Neuronal stem cell (in vitro differentiated cells): Measurements from ENCODE around the gene PTGER3.

Source experiments
- DNase-seq: peaks from one replicate; pipeline ENCODE4 v3.0.0-alpha.2; 2013; ENCODE audit warnings: low spot score
- H2AFZ ChIP-seq: one replicate; pipeline ENCODE4 v1.6.1; 2013; ENCODE audit warnings: mild to moderate bottlenecking, low read length, inconsistent platforms
- H2AK5ac ChIP-seq: 2 replicates; pipeline ENCODE4 v1.6.1; 2013; ENCODE audit warnings: low read depth, mild to moderate bottlenecking, inconsistent platforms, low read length, moderate library complexity, mixed read lengths
- H2BK120ac ChIP-seq: 2 replicates; pipeline ENCODE4 v1.6.1; 2013; ENCODE audit warnings: low read depth, mild to moderate bottlenecking, inconsistent platforms, low read length, moderate library complexity, mixed read lengths
- H2BK12ac ChIP-seq: one replicate; pipeline ENCODE4 v1.6.1; 2013; ENCODE audit warnings: low read length, inconsistent platforms
- H2BK15ac ChIP-seq: 2 replicates; pipeline ENCODE4 v1.6.1; 2013; ENCODE audit warnings: mild to moderate bottlenecking, low read length, inconsistent platforms, mixed read lengths
- H2BK5ac ChIP-seq: one replicate; pipeline ENCODE4 v1.6.1; 2013; ENCODE audit warnings: inconsistent platforms, mild to moderate bottlenecking, low read length, moderate library complexity
- H3K14ac ChIP-seq: one replicate; pipeline ENCODE4 v1.6.1; 2013; ENCODE audit warnings: low read length, inconsistent platforms
- H3K18ac ChIP-seq: 2 replicates; pipeline ENCODE4 v1.6.1; 2013; ENCODE audit warnings: low read length, inconsistent platforms
- H3K23ac ChIP-seq: 2 replicates; pipeline ENCODE4 v1.6.1; 2013; ENCODE audit warnings: low read depth, mild to moderate bottlenecking, mixed read lengths, low read length, inconsistent platforms; ENCODE audit not compliant: poor library complexity
- H3K27ac ChIP-seq: replicated peaks from 3 replicates; pipeline ENCODE4 v1.5.1; 2013; ENCODE audit warnings: low read length, inconsistent platforms
- H3K27me3 ChIP-seq, 3 experiments: 2 replicates each; pipeline ENCODE4 v1.6.1; 2013; ENCODE audit warnings: low read length in 3 of 3, mild to moderate bottlenecking in 2 of 3, inconsistent platforms in 1 of 3, low read depth in 1 of 3, mixed read lengths in 1 of 3, moderate library complexity in 1 of 3; ENCODE audit not compliant: control insufficient read depth in 3 of 3, insufficient read depth in 3 of 3
- H3K36me3 ChIP-seq, 2 donors: replicated peaks in 1 of 2; 2 replicates each; pipeline ENCODE4 v1.6.1; 2013; ENCODE audit warnings: low read length in 2 of 2; ENCODE audit not compliant: control insufficient read depth in 2 of 2, insufficient read depth in 2 of 2
- H3K4ac ChIP-seq: 2 replicates; pipeline ENCODE4 v1.6.1; 2013; ENCODE audit warnings: inconsistent platforms, mild to moderate bottlenecking, low read length, moderate library complexity
- H3K4me1 ChIP-seq, 2 donors: 1 replicate in 1 of 2; 2 replicates in 1 of 2; pipeline ENCODE4 v1.6.1; 2013; ENCODE audit warnings: low read length in 2 of 2, low read depth in 1 of 2; ENCODE audit not compliant: control insufficient read depth in 2 of 2, insufficient read depth in 1 of 2
- H3K4me2 ChIP-seq: one replicate; pipeline ENCODE4 v1.6.1; 2013; ENCODE audit warnings: mild to moderate bottlenecking, low read length, inconsistent platforms; ENCODE audit not compliant: insufficient read depth, poor library complexity, severe bottlenecking
- H3K4me3 ChIP-seq, 2 donors: 2 replicates each; pipeline ENCODE4 v1.5.1; 2013; ENCODE audit warnings: low read length in 2 of 2, mild to moderate bottlenecking in 2 of 2, inconsistent platforms in 1 of 2, moderate library complexity in 1 of 2
- H3K79me1 ChIP-seq: one replicate; pipeline ENCODE4 v1.6.1; 2013; ENCODE audit warnings: low read depth, mild to moderate bottlenecking, inconsistent platforms, low read length, moderate library complexity
- H3K9ac ChIP-seq: one replicate; pipeline ENCODE4 v1.6.1; 2013; ENCODE audit warnings: mild to moderate bottlenecking, low read depth, low read length, inconsistent platforms; ENCODE audit not compliant: poor library complexity
- H3K9me3 ChIP-seq, 2 donors: replicated peaks in 1 of 2; 2 replicates each; pipeline versions ENCODE3 to v1.6.1; 2013; ENCODE audit warnings: low read length in 2 of 2, mild to moderate bottlenecking in 2 of 2, inconsistent platforms in 1 of 2, low read depth in 1 of 2, mixed read lengths in 1 of 2, moderate library complexity in 1 of 2; ENCODE audit not compliant: control insufficient read depth in 2 of 2, insufficient read depth in 1 of 2
- H4K8ac ChIP-seq: one replicate; pipeline ENCODE4 v1.6.1; 2013; ENCODE audit warnings: low read depth, mild to moderate bottlenecking, inconsistent platforms, low read length, moderate library complexity
- H4K91ac ChIP-seq: one replicate; pipeline ENCODE4 v1.6.1; 2013; ENCODE audit warnings: low read length, low read depth, mild to moderate bottlenecking, inconsistent platforms; ENCODE audit not compliant: poor library complexity
- WGBS, 2 donors: extraction: QIAGEN DNeasy Blood & Tissue Kit; methylation state at CpG; one replicate each; pipeline ENCODE4 v1.1.7; 2013; ENCODE audit warnings: missing lambda C conversion rate in 2 of 2, mixed read lengths in 1 of 2; ENCODE audit not compliant: insufficient read length in 2 of 2, insufficient replicate concordance in 1 of 2; ENCODE audit errors: extremely low coverage in 2 of 2; 5-methylcytosine and 5-hydroxymethylcytosine counted together

PTGER3 gene

DNA sequence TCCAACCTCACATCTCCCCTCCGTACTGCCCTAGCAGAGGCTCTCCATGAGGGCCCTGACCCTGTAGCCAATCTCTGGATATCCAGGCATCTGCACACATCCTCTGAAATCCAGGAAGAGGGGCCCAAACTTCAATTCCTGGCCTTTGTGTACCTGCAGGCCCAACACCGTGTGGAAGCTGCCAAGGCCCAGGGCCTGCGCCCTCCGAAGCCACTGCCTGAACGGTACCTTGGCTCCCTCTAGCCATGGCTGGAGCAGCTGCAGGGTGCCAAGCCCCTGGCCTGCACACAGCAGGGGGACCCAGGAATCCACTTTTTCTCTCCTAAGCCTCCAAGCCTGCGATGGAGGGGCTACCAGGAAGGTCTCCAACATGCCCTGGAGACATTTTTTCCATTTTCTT, 84.2 kb downstream of the PTGER3 start:
- Histone ChIP-seq H2BK120ac (no peak overlapping the region), H3K4ac (no peak overlapping the region), H3K9me3 (no peaks in the 10 kb centered on the region), H3K4me1 (no peaks in the 10 kb centered on the region), H3K18ac (peak overlapping the region; percentile 17), H4K91ac (no peak overlapping the region), H3K36me3 (no peaks in the 10 kb centered on the region), H3K27ac (no peak overlapping the region), H2BK15ac (no peak overlapping the region), H3K4me2 (no peak overlapping the region), H3K79me1 (no peaks in the 10 kb centered on the region), H3K23ac (no peak overlapping the region), H2BK12ac (no peak overlapping the region), H2AK5ac (no peak overlapping the region), H2AFZ (no peak overlapping the region), H4K8ac (no peak overlapping the region), H2BK5ac (no peak overlapping the region), H3K27me3 (no peaks in the 10 kb centered on the region), H3K9ac (no peak overlapping the region), H3K14ac (no peak overlapping the region), H3K4me3 (peak overlapping the region in 1 of 2 donors; percentile 25)
- DNase-seq, result no peak
- WGBS, 2 donors, result no CpG with 5 or more reads among the region's 6 CpGs

DNA sequence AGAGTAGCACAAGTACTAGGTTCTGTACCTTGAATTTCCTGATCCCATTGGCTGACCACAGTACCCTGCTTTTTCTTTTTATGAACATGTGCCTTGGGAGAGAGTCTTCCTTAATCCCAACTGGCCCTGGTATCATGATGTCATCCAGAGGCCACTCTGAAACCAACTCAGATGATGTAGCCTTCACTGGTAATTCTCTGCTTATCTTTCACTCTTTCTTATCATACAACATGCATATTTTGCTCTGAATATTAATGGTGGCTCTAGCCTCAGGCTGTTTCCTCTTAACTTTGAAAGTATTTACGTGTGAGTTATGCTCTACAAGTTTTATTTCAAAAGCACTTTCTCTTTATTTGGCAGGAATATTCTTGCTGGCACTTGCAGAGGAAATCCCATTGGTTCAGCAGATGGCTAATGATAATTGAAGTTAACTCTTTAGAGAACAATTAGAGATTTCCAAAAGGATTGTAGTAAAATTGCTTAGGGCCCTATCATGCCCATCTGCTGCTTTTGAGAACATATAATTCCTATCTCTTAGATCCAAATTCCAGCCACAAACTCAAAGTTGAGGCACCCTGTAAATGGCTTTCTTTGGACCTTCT, 86.1 kb downstream of the PTGER3 start:
- Histone ChIP-seq H2AFZ (no peak overlapping the region), H3K9me3 (no peaks in the 10 kb centered on the region), H3K36me3 (no peaks in the 10 kb centered on the region), H2BK15ac (no peak overlapping the region), H3K79me1 (no peaks in the 10 kb centered on the region), H3K4me2 (no peak overlapping the region), H3K4ac (no peak overlapping the region), H2BK5ac (no peak overlapping the region), H3K4me1 (no peaks in the 10 kb centered on the region), H2AK5ac (no peak overlapping the region), H3K27me3 (no peaks in the 10 kb centered on the region), H2BK12ac (no peak overlapping the region), H3K9ac (no peak overlapping the region), H2BK120ac (no peak overlapping the region), H3K14ac (no peak overlapping the region), H3K23ac (no peak overlapping the region), H3K27ac (no peak overlapping the region), H3K4me3 (no peak overlapping the region), H4K91ac (no peak overlapping the region), H3K18ac (no peak overlapping the region), H4K8ac (no peak overlapping the region)
- WGBS, 2 donors, result no CpG with 5 or more reads among the region's 1 CpG
- no peak for DNase-seq

DNA sequence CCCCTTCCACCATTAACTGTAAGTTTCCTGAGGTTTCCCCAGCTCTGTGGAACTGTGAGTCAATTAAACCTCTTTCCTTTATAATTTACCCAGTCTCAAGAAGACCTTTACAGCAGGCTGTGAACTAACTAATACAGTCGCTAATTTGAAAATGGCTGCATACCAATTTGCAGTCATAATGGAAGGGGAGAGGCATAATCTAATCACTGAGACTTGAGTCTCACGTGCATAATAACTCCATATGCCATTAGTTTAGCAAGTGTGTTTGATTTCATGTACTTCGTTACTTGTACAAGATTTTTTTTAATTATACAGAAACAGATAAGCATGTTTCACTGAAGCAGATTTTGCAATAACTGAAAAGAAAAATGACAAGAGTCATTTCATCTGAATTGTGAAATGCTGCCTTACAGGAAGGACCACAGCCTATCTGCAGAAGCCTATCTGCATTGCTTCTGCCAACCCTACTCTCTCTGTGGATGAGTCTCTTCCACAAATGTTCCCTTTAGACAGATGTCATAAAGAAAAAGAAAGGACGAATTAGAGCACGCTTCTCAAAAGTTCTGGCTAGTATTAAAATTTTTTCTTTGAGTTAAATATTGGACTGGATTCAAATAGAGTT, 99.1 kb downstream of the PTGER3 start:
- H2BK12ac ChIP-seq, result no peak overlapping the region
- no peak overlapping the region for H3K27ac ChIP-seq
- H3K9me3 ChIP-seq, result no peaks in the 10 kb centered on the region
- no peak for DNase-seq
- no peak overlapping the region for H3K9ac ChIP-seq
- no peak overlapping the region for H4K91ac ChIP-seq
- H3K18ac ChIP-seq, result no peak overlapping the region
- no peaks in the 10 kb centered on the region for H3K36me3 ChIP-seq
- no peak overlapping the region for H3K4me2 ChIP-seq
- no peak overlapping the region for H2AK5ac ChIP-seq
- H2AFZ ChIP-seq, result no peak overlapping the region
- H2BK120ac ChIP-seq, result no peak overlapping the region
- no peak overlapping the region for H3K4me3 ChIP-seq
- no peak overlapping the region for H2BK5ac ChIP-seq
- no peaks in the 10 kb centered on the region for H3K4me1 ChIP-seq
- H3K4ac ChIP-seq, result no peak overlapping the region
- H3K79me1 ChIP-seq, result no peaks in the 10 kb centered on the region
- H3K23ac ChIP-seq, result no peak overlapping the region
- H3K27me3 ChIP-seq, result no peaks in the 10 kb centered on the region
- WGBS, 2 donors, result no CpG with 5 or more reads among the region's 5 CpGs
- no peak overlapping the region for H3K14ac ChIP-seq
- no peak overlapping the region for H4K8ac ChIP-seq
- H2BK15ac ChIP-seq, result no peak overlapping the region

DNA sequence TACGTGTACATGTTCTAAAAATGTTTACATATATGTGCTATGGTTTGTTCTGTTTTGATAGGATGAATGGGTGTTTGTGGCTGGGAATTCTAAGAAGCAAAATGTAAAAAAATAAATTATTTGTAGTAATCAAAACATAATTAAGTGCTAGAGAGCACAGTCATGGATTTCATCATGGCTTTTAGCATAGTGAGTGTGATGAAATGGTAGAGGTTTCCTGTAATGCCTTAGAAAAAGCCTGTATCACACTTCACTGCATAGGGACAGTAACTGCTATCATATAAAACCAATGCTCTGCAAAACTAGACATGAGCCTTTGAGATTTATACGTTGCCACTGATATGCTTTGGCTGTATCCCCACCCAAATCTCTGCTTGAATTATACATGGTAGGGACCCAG, 99.8 kb downstream of the PTGER3 start:
- H3K4ac ChIP-seq, result no peak overlapping the region
- H3K9ac ChIP-seq, result no peak overlapping the region
- H3K79me1 ChIP-seq, result no peaks in the 10 kb centered on the region
- H2AK5ac ChIP-seq, result no peak overlapping the region
- H3K36me3 ChIP-seq, result no peaks in the 10 kb centered on the region
- H3K27ac ChIP-seq, result no peak overlapping the region
- no peak overlapping the region for H3K18ac ChIP-seq
- H4K8ac ChIP-seq, result no peak overlapping the region
- no peak overlapping the region for H3K23ac ChIP-seq
- H2BK15ac ChIP-seq, result no peak overlapping the region
- no peak overlapping the region for H3K14ac ChIP-seq
- H2BK120ac ChIP-seq, result no peak overlapping the region
- WGBS, 2 donors, result no CpG with 5 or more reads among the region's 2 CpGs
- no peaks in the 10 kb centered on the region for H3K27me3 ChIP-seq
- no peak overlapping the region for H3K4me2 ChIP-seq
- no peak overlapping the region for H2BK12ac ChIP-seq
- H2BK5ac ChIP-seq, result no peak overlapping the region
- H2AFZ ChIP-seq, result no peak overlapping the region
- H3K4me3 ChIP-seq, result no peak overlapping the region
- no peak overlapping the region for H4K91ac ChIP-seq
- H3K9me3 ChIP-seq, result no peaks in the 10 kb centered on the region
- no peaks in the 10 kb centered on the region for H3K4me1 ChIP-seq
- no peak for DNase-seq
